ENCODE measurements around the gene MED12L. TPM values are rescaled to one million over a fixed set of nuclear protein-coding genes. Genes with fewer than 3 reads are reported as not detected.

MED12L gene
- total and polyA plus RNA-seq, 9 of the 15 experiments (the other 6 are each of a cell fraction or from before 2014, with no cell fraction given): not detected

DNA sequence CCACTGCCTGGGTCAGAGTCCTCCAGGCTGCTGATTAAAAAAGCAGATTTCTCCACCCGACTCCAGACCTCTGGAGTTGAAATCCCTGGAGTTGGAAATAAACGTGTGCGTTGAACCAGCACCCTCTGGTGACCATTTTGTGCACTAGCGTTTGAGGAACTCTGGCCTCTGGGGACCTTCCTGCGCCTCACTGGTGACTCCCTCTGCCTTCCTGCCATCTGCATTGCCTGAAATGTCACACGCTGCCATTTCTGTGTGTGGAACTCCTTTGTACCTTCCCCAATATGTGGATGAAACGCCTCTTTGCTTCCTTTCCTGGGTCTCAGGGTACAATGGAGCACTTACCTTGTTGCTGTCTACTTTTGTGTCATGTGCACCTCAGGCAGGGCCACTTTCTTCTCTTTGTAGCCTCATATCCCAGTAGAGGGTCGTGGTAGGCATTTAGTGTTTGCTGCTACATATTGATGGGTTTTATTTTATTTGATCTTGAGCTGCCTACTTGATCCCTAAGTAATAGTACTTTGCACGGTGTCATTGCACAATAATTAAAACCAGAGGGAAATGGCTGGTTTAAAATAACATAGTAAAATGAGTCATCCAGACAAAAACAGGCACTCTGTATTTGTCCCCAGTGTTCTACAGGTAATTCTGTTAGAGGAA is 60.7 kb downstream of the MED12L start (continued):
- TF ChIP-seq ZNF75A (CRISPR knock-in tag; IDR thresholded peaks at IDR 0.05) (no peak), CHD4 (IDR thresholded peaks at IDR 0.05; ENCODE audit: insufficient read depth, insufficient replicate concordance, low read depth, low read length, poor library complexity, severe bottlenecking) (no peak), ZBTB8A (IDR thresholded peaks at IDR 0.05; ENCODE audit: partially characterized antibody) (no peak), DACH1 (IDR thresholded peaks at IDR 0.05; ENCODE audit: partially characterized antibody) (no peak), MTA2 (IDR thresholded peaks at IDR 0.05; ENCODE audit: low read depth) (no peak), ZNF347 (CRISPR knock-in tag; IDR thresholded peaks at IDR 0.05; ENCODE audit: low read depth) (no peak), CEBPB (tag; IDR thresholded peaks at IDR 0.05) (peak; percentile 44; the same call in 1 of the 2 replicates)
- TF ChIP-seq, protein P1, sequence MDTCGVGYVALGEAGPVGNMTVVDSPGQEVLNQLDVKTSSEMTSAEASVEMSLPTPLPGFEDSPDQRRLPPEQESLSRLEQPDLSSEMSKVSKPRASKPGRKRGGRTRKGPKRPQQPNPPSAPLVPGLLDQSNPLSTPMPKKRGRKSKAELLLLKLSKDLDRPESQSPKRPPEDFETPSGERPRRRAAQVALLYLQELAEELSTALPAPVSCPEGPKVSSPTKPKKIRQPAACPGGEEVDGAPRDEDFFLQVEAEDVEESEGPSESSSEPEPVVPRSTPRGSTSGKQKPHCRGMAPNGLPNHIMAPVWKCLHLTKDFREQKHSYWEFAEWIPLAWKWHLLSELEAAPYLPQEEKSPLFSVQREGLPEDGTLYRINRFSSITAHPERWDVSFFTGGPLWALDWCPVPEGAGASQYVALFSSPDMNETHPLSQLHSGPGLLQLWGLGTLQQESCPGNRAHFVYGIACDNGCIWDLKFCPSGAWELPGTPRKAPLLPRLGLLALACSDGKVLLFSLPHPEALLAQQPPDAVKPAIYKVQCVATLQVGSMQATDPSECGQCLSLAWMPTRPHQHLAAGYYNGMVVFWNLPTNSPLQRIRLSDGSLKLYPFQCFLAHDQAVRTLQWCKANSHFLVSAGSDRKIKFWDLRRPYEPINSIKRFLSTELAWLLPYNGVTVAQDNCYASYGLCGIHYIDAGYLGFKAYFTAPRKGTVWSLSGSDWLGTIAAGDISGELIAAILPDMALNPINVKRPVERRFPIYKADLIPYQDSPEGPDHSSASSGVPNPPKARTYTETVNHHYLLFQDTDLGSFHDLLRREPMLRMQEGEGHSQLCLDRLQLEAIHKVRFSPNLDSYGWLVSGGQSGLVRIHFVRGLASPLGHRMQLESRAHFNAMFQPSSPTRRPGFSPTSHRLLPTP (IDR thresholded peaks at IDR 0.05; ENCODE audit: borderline replicate concordance, extremely low read depth, insufficient read length): no peak
- TF ChIP-seq, protein P2, sequence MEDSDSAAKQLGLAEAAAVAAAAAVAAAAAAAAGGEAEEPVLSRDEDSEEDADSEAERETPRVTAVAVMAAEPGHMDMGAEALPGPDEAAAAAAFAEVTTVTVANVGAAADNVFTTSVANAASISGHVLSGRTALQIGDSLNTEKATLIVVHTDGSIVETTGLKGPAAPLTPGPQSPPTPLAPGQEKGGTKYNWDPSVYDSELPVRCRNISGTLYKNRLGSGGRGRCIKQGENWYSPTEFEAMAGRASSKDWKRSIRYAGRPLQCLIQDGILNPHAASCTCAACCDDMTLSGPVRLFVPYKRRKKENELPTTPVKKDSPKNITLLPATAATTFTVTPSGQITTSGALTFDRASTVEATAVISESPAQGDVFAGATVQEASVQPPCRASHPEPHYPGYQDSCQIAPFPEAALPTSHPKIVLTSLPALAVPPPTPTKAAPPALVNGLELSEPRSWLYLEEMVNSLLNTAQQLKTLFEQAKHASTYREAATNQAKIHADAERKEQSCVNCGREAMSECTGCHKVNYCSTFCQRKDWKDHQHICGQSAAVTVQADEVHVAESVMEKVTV (CRISPR knock-in tag; IDR thresholded peaks at IDR 0.05): peak; percentile 83
- TF ChIP-seq, protein P3, sequence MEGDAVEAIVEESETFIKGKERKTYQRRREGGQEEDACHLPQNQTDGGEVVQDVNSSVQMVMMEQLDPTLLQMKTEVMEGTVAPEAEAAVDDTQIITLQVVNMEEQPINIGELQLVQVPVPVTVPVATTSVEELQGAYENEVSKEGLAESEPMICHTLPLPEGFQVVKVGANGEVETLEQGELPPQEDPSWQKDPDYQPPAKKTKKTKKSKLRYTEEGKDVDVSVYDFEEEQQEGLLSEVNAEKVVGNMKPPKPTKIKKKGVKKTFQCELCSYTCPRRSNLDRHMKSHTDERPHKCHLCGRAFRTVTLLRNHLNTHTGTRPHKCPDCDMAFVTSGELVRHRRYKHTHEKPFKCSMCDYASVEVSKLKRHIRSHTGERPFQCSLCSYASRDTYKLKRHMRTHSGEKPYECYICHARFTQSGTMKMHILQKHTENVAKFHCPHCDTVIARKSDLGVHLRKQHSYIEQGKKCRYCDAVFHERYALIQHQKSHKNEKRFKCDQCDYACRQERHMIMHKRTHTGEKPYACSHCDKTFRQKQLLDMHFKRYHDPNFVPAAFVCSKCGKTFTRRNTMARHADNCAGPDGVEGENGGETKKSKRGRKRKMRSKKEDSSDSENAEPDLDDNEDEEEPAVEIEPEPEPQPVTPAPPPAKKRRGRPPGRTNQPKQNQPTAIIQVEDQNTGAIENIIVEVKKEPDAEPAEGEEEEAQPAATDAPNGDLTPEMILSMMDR (IDR thresholded peaks at IDR 0.05 in 2 of 3, conservative IDR thresholded peaks at IDR 0.05 in 1 of 3; ENCODE audit: insufficient read depth in 2 of 3, low read depth in 1 of 3, low read length in 3 of 3): peak; percentile 85 to 90 (median 89)
- TF ChIP-seq, protein P4, sequence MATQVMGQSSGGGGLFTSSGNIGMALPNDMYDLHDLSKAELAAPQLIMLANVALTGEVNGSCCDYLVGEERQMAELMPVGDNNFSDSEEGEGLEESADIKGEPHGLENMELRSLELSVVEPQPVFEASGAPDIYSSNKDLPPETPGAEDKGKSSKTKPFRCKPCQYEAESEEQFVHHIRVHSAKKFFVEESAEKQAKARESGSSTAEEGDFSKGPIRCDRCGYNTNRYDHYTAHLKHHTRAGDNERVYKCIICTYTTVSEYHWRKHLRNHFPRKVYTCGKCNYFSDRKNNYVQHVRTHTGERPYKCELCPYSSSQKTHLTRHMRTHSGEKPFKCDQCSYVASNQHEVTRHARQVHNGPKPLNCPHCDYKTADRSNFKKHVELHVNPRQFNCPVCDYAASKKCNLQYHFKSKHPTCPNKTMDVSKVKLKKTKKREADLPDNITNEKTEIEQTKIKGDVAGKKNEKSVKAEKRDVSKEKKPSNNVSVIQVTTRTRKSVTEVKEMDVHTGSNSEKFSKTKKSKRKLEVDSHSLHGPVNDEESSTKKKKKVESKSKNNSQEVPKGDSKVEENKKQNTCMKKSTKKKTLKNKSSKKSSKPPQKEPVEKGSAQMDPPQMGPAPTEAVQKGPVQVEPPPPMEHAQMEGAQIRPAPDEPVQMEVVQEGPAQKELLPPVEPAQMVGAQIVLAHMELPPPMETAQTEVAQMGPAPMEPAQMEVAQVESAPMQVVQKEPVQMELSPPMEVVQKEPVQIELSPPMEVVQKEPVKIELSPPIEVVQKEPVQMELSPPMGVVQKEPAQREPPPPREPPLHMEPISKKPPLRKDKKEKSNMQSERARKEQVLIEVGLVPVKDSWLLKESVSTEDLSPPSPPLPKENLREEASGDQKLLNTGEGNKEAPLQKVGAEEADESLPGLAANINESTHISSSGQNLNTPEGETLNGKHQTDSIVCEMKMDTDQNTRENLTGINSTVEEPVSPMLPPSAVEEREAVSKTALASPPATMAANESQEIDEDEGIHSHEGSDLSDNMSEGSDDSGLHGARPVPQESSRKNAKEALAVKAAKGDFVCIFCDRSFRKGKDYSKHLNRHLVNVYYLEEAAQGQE (IDR thresholded peaks at IDR 0.05; ENCODE audit: borderline replicate concordance): peak; percentile 83; the same call in 1 of the 2 replicates
- TF ChIP-seq, protein P4 (CRISPR knock-in tag; IDR thresholded peaks at IDR 0.05; ENCODE audit: low read depth): no peak

Data from K562 (cell line).